ENCODE measurements around the gene PLCG2. TPM values are rescaled to one million over a fixed set of nuclear protein-coding genes. Genes with fewer than 3 reads are reported as not detected.

The PLCG2 gene
- total RNA-seq, 1 experiment from 2014 or later = 3.5 TPM

GRCh38 chr16:81779536-81780320 is 637 bp downstream of the PLCG2 start:
- Histone ChIP-seq H3K4me2 (ENCODE audit: low read length) (peak overlapping the region; percentile 90), H3F3A (ENCODE audit: low read length, unreplicated experiment) (no peaks in the 10 kb centered on the region), H3K79me2 (ENCODE audit: low read length) (no peaks in the 10 kb centered on the region), H3K4me1 (ENCODE audit: insufficient read depth, low read length) (0 out of 2 replicates have a peak, but pooled peaks cover 2% of the 10 kb centered on the region), H3K9me2 (replicated peaks; ENCODE audit: low read length) (no peaks in the 10 kb centered on the region), H3K36me3 (ENCODE audit: low read depth, low read length) (no peaks in the 10 kb centered on the region), H3K27me3 (ENCODE audit: low read length) (no peaks in the 10 kb centered on the region), H4K20me1 (ENCODE audit: low read length) (no peaks in the 10 kb centered on the region), H3K4me3 (ENCODE audit: low read length) (peak overlapping the region; percentile 71), H2AFZ (ENCODE audit: low read length) (peak overlapping the region; percentile 61), H3K27ac (ENCODE audit: low read length) (no peak overlapping the region), H3K9me3 (ENCODE audit: low read length) (no peaks in the 10 kb centered on the region), H3K9ac (ENCODE audit: low read length) (no peak overlapping the region)
- ChIA-PET POLR2A (ENCODE audit: unreplicated experiment) (no interaction called here), CTCF (no interaction called here)
- intact Hi-C loops (cut with micrococcal nuclease) = no loop called here
- peak; percentile 34 for ATAC-seq
- BruUV-seq (replicated peaks) = no TSS peak
- DNase-seq = no peak
- TF ChIP-seq CTCF (conservative IDR thresholded peaks at IDR 0.05; ENCODE audit: low read depth, low read length) = no peak
- no peak for TF ChIP-seq EZH2 (IDR thresholded peaks at IDR 0.05; ENCODE audit: low read length, unreplicated experiment)
- no peak for TF ChIP-seq EZH2phosphoT487 (IDR thresholded peaks at IDR 0.05; ENCODE audit: borderline replicate concordance, low read length)

GRCh38 chr16:81780350-81780749 is 1.3 kb downstream of the PLCG2 start:
- BruUV-seq (replicated peaks) = no TSS peak
- intact Hi-C loops (cut with micrococcal nuclease) = no loop called here
- no peaks in the 10 kb centered on the region for H4K20me1 ChIP-seq (ENCODE audit: low read length)
- no peaks in the 10 kb centered on the region for H3F3A ChIP-seq (ENCODE audit: low read length, unreplicated experiment)
- DNase-seq = no peak
- no peak for TF ChIP-seq CTCF (conservative IDR thresholded peaks at IDR 0.05; ENCODE audit: low read depth, low read length)
- TF ChIP-seq EZH2phosphoT487 (IDR thresholded peaks at IDR 0.05; ENCODE audit: borderline replicate concordance, low read length) = no peak
- no peak for TF ChIP-seq EZH2 (IDR thresholded peaks at IDR 0.05; ENCODE audit: low read length, unreplicated experiment)
- ChIA-PET POLR2A (ENCODE audit: unreplicated experiment) (no interaction called here), CTCF (no interaction called here)
- H3K4me1 ChIP-seq (ENCODE audit: insufficient read depth, low read length) = 0 out of 2 replicates have a peak, but pooled peaks cover 2% of the 10 kb centered on the region
- no peaks in the 10 kb centered on the region for H3K27me3 ChIP-seq (ENCODE audit: low read length)
- no peaks in the 10 kb centered on the region for H3K9me2 ChIP-seq (replicated peaks; ENCODE audit: low read length)
- H3K27ac ChIP-seq (ENCODE audit: low read length) = no peak overlapping the region
- no peaks in the 10 kb centered on the region for H3K36me3 ChIP-seq (ENCODE audit: low read depth, low read length)
- H3K4me2 ChIP-seq (ENCODE audit: low read length) = no peak overlapping the region
- no peak overlapping the region for H2AFZ ChIP-seq (ENCODE audit: low read length)
- H3K4me3 ChIP-seq (ENCODE audit: low read length) = no peak overlapping the region
- H3K9me3 ChIP-seq (ENCODE audit: low read length) = no peaks in the 10 kb centered on the region
- H3K79me2 ChIP-seq (ENCODE audit: low read length) = no peaks in the 10 kb centered on the region
- ATAC-seq = no peak
- no peak overlapping the region for H3K9ac ChIP-seq (ENCODE audit: low read length)

GRCh38 chr16:81782236-81782635 is 3.1 kb downstream of the PLCG2 start:
- H3F3A ChIP-seq (ENCODE audit: low read length, unreplicated experiment) = no peaks in the 10 kb centered on the region
- no peak overlapping the region for H3K9ac ChIP-seq (ENCODE audit: low read length)
- peaks cover 2% of the 10 kb centered on the region; the same call in 1 of the 2 replicates for H3K4me1 ChIP-seq (ENCODE audit: insufficient read depth, low read length)
- ChIA-PET CTCF (no interaction called here), POLR2A (ENCODE audit: unreplicated experiment) (no interaction called here)
- DNase-seq (no peak), ATAC-seq (no peak)
- BruUV-seq (replicated peaks) = no TSS peak
- H2AFZ ChIP-seq (ENCODE audit: low read length) = no peak overlapping the region
- no peak overlapping the region for H3K27ac ChIP-seq (ENCODE audit: low read length)
- intact Hi-C loops (cut with micrococcal nuclease) = no loop called here
- H3K27me3 ChIP-seq (ENCODE audit: low read length) = no peaks in the 10 kb centered on the region
- H3K4me2 ChIP-seq (ENCODE audit: low read length) = no peak overlapping the region
- no peaks in the 10 kb centered on the region for H3K9me2 ChIP-seq (replicated peaks; ENCODE audit: low read length)
- no peaks in the 10 kb centered on the region for H4K20me1 ChIP-seq (ENCODE audit: low read length)
- no peaks in the 10 kb centered on the region for H3K9me3 ChIP-seq (ENCODE audit: low read length)
- H3K79me2 ChIP-seq (ENCODE audit: low read length) = no peaks in the 10 kb centered on the region
- TF ChIP-seq EZH2phosphoT487 (IDR thresholded peaks at IDR 0.05; ENCODE audit: borderline replicate concordance, low read length) (no peak), CTCF (conservative IDR thresholded peaks at IDR 0.05; ENCODE audit: low read depth, low read length) (no peak), EZH2 (IDR thresholded peaks at IDR 0.05; ENCODE audit: low read length, unreplicated experiment) (no peak)
- H3K36me3 ChIP-seq (ENCODE audit: low read depth, low read length) = no peaks in the 10 kb centered on the region
- no peak overlapping the region for H3K4me3 ChIP-seq (ENCODE audit: low read length)
